Hematopoietic multipotent progenitor cell treated with erythropoietin and hydrocortisone succinate and interleukin-3 and kit ligand, for 6 days (in vitro differentiated cells): ENCODE measurements around the gene TTYH2.
"Not testable (repeated sequence)": the region's sequence is repeated elsewhere in the genome, so short reads cannot be mapped to it uniquely, and the experiment has no call there.

ENCODE experiments used
- DNase-seq: peaks from one replicate; pipeline ENCODE4 v3.0.0-alpha.2; 2015

The TTYH2 gene

DNA sequence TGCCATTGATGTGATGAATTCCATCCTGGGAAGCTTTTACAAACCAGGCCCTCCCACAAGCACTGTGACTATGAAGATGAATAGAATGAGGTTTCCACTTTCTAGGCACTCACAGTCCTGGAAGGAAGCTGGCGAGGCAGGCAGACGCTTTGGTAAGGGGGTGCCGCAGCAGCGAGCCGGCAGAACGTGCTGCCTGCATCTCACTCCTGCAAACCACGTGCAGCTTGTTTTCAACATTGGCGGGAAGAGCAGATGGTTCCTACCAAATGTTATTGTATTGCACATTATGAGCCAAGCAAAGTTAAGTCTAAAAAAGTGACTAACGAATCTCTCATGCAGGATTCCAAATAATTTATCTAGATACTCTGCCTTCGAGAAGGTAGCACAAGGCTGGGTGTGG is 57.0 kb downstream of the TTYH2 start:
- peak; percentile 43 for DNase-seq

- DNase-seq = peak; percentile 44
Measured at GRCh38 chr17:74271281-74271680, 57.9 kb downstream of the TTYH2 start.

DNA sequence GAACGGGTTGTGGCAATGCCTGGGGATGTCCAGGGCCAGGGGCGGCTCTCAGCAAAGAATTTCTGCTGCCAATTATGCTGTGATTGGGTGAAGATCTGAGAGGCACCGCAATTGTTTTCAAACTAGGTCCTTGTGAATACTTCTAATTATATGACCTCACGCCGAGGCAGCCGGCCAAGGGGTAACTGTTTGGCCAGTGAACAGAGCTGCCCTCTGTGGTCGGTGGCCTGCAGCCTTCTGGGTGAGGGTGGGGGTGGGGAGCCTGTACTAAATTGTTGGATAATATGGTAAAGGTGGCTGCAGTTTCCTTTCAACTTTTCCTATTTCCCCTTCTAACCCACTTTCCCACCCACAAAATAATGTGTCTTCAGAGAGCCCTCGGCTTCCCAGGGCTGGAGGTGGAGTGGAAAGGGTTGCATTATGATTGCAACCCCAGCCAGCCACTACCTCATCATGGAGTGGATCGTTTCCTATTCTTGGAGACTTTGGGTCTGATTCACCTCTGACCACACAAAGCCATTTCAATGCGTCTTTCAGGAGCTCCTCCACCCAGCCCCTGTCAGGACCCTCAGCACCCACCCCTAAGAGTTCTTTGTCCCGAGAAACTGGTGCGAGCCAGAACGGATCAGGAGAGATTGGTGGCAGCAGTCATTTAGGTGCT is 58.7 kb downstream of the TTYH2 start:
- no peak for DNase-seq

DNA sequence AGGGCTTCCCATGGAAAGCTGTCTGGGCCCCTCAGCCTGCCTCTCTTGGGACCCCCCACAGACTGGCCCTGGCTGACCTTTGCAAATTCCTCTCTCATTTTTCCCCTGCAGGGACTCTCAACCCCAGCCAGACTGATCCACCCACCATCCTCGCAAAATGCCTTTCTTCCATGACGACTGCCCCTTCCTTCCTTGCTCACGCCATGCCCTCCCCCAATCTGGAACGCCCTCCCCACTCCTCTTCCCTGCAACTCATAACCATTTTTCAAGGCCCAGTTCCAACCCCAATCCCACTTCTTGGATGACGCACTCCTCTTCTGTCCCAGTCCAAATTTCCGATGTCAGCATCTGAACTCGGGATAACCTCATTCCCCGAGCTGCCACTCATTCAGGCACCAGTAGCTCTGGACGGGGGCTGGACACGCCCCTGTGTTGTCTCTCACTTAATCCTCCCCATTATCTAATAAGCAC is 59.4 kb downstream of the TTYH2 start:
- no peak for DNase-seq

DNA sequence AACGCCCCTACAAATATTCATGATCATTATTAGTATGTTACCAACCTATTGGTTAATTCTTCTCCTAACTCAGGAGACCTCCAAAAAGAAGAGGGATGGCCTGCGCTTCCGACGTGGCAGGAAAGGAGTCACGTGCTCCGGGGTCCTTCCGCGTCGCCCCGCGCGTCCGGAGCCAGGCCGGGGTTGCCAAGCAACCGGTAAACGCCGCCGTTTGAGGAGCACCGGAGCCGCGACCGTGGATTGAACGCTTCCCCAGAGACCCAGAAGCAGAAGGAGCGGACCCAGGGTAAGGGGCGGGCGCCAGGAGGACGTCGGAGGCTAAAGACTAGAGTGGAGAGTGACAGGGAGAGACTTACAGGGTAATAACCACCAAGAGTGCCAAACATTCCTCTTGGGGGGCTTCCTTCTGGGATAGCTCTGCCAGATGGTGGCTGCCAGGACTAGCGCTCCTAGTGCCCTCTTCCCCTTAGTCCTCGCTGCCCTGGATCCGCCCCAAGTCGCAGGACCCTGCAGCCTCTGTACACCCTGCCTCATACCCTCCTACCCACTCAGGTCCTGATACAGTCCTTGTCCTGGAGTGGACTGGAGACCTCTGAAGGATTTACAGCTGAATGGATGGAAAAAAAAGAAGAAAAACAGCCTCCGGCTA is 60.8 kb downstream of the TTYH2 start, which contains the start of gene DNAI2:
Gene DNAI2, plus strand, starts transcription at position 175 of the 649 bp plus-strand sequence. CDS start 7,584 bp downstream, outside the sequence.
- no peak for DNase-seq

- DNase-seq = no peak
Measured at GRCh38 chr17:74274709-74275340, 61.5 kb downstream of the TTYH2 start.

DNA sequence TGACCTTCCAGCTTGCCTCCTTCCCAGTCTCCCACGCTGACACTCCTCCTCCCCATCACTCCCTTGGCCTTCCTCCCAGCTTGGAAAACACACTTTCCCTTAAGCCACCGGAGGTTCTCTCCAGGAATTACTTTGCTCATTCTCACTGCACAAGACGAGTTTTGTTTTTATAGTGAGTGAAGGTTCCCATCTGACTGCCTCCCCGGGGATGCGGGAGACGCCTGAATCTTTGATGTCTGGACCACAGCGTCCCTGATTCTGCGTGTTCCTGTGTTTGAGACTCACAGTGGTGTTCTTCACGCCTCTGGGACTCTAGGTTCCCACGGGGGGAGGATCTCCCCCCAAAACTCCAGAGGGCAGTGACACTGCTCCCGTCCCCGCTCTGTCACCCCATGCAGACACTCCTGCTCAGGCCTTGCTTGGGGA is 62.7 kb downstream of the TTYH2 start:
- no peak for DNase-seq

- DNase-seq = no peak
Measured at GRCh38 chr17:74276541-74277009, 63.2 kb downstream of the TTYH2 start.

DNA sequence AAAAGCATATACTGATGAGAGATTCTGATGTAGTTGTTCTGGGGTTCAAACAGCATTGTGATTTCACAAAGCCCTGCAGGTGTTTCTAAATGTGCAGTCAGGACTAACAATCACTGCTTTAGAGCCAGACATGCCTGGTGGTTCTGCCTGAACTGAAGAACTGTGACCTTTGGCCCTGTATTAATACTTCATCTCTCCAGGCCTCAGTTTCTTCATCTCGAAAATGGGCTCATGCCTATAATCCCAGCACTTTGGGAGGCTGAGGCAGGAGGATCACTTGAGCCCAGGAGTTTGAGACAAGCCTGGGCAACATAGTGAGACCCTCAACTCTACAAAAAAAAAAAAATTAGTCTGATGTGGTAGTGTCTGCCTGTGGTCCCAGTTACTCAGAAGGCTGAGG is 64.6 kb downstream of the TTYH2 start:
- no peak for DNase-seq

GRCh38 chr17:74279617-74280016 is 66.2 kb downstream of the TTYH2 start:
- DNase-seq = not testable (repeated sequence)

- DNase-seq = no peak
Measured at GRCh38 chr17:74280093-74280513, 66.7 kb downstream of the TTYH2 start.

- no peak for DNase-seq
Measured at GRCh38 chr17:74281799-74282198, 68.4 kb downstream of the TTYH2 start.

- not testable (repeated sequence) for DNase-seq
Measured at GRCh38 chr17:74282274-74282586, 68.9 kb downstream of the TTYH2 start.

GRCh38 chr17:74282587-74283370 is 69.4 kb downstream of the TTYH2 start:
- peak; percentile 73 for DNase-seq

GRCh38 chr17:74283371-74283673 is 70.0 kb downstream of the TTYH2 start:
- DNase-seq = no peak

DNA sequence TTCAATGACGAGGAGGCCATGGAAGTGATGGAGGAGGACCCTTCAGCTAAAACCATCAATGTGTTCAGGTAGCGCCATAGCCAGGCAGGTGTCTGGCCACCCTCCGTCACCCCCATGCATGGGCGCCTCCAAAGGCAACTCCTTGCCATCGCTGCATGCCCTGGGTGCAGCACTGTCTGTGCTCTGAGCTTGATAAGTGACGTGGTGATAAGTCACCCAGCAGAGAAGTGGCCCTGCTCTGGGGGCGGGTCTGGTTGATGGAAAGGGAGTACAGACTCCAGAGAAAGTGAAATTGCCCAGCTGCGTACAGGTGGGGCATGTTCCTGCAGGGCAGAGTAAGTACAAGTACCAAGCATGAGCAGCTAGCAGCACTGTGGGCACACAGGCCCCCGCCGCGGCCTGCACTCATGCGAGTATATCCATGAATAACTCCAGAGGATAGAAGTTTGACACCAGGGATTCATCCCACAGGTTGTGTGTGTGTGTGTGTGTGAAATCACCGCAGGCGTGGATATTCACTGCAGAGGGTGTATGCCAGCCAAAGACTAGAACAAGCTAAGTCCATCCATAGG is 73.7 kb downstream of the TTYH2 start:
- peak; percentile 75 for DNase-seq

GRCh38 chr17:74288785-74289184 is 75.4 kb downstream of the TTYH2 start:
- no peak for DNase-seq

DNA sequence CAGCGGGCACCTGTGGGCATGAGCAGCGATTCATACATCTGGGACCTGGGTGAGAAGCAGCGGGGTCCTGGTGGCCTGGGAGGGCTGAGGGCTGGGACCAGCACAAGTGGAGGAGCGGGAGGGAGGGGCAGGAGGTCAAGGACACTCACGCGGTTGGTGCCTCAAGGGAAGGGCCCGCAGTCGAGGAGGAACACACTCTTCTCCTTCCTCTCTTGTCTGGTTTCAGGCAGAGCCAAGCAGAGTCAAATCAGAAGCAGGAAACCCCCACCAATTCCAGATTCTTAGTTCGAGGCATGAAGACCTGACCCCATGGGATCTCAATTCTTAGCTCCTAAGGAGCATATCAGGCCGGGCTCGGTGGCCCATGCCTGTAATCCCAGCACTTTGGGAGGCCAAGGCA is 76.3 kb downstream of the TTYH2 start:
- no peak for DNase-seq

DNA sequence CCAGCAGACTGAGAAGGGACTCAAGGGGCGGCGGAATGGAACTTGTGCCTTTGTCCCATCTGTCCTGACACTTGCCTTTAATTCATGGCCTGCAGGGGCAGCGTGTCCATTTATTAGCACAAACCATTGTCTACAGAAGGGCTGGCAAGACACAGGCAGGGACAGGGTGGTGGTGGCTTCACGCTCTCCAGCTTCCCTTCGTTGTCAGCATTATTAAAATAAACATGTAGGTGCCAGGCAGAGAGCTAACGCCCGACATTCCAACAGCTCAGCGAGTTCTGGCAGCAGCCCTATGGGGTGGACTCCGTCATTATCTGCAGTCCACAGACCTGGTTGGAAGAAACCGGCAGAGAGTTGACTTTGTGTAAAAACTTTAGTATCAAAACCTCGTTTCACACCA is 77.0 kb downstream of the TTYH2 start:
- DNase-seq = peak; percentile 74

GRCh38 chr17:74292495-74292894 is 79.1 kb downstream of the TTYH2 start:
- no peak for DNase-seq

GRCh38 chr17:74295625-74296547 is 82.5 kb downstream of the TTYH2 start:
- DNase-seq = peak; percentile 81

- DNase-seq = peak; percentile 99
Measured at GRCh38 chr17:74296548-74296936, 83.2 kb downstream of the TTYH2 start.
